ENCODE measurements around the gene SLCO3A1. TPM values are rescaled to one million over a fixed set of nuclear protein-coding genes. Genes with fewer than 3 reads are reported as not detected.

Gene SLCO3A1
- total and polyA plus RNA-seq, 2 donors (not counting 1 experiment from before 2014, with no cell fraction given) = 8.1 to 16.8 TPM

- no peak overlapping the region for H2AFZ ChIP-seq (ENCODE audit: low read length)
- no peaks in the 10 kb centered on the region for H3K79me2 ChIP-seq (ENCODE audit: control insufficient read depth, insufficient read depth, low read length)
- H3K4me1 ChIP-seq (ENCODE audit: control insufficient read depth, extremely low read depth, insufficient read depth, low read length) = no peaks in the 10 kb centered on the region
- no peak overlapping the region for H3K4me2 ChIP-seq (ENCODE audit: extremely low read depth, insufficient read depth, low read length)
- no peak overlapping the region for H3K4me3 ChIP-seq (replicated peaks in 1 of 4; ENCODE audit: control extremely low read depth in 1 of 4, insufficient read depth in 1 of 4, low read depth in 3 of 4, low read length in 4 of 4)
- H3K36me3 ChIP-seq (ENCODE audit: control insufficient read depth, insufficient read depth, low read length) = no peaks in the 10 kb centered on the region
- no peak for TF ChIP-seq EZH2 (IDR thresholded peaks at IDR 0.05; ENCODE audit: low read length, missing control alignments)
- TF ChIP-seq, protein P1, sequence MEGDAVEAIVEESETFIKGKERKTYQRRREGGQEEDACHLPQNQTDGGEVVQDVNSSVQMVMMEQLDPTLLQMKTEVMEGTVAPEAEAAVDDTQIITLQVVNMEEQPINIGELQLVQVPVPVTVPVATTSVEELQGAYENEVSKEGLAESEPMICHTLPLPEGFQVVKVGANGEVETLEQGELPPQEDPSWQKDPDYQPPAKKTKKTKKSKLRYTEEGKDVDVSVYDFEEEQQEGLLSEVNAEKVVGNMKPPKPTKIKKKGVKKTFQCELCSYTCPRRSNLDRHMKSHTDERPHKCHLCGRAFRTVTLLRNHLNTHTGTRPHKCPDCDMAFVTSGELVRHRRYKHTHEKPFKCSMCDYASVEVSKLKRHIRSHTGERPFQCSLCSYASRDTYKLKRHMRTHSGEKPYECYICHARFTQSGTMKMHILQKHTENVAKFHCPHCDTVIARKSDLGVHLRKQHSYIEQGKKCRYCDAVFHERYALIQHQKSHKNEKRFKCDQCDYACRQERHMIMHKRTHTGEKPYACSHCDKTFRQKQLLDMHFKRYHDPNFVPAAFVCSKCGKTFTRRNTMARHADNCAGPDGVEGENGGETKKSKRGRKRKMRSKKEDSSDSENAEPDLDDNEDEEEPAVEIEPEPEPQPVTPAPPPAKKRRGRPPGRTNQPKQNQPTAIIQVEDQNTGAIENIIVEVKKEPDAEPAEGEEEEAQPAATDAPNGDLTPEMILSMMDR (conservative IDR thresholded peaks at IDR 0.05 in 1 of 2, IDR thresholded peaks at IDR 0.05 in 1 of 2; ENCODE audit: low read depth in 1 of 2, low read length in 2 of 2) = no peak
- no peak for DNase-seq (ENCODE audit: low read depth in 2 of 2)
- no peaks in the 10 kb centered on the region for H4K20me1 ChIP-seq (ENCODE audit: control insufficient read depth, extremely low read depth, insufficient read depth, low read length)
- no peak overlapping the region for H3K27ac ChIP-seq (ENCODE audit: insufficient read depth, low read length)
- H3K9me3 ChIP-seq (ENCODE audit: control insufficient read depth, insufficient read depth, low read depth, low read length) = no peaks in the 10 kb centered on the region
- H3K9ac ChIP-seq (ENCODE audit: insufficient read depth, low read length) = no peak overlapping the region
- H3K27me3 ChIP-seq (ENCODE audit: control insufficient read depth, insufficient read depth, low read length) = no peaks in the 10 kb centered on the region
These were observed 36.6 kb upstream of the SLCO3A1 start for GRCh38 chr15:91816942-91817341.

GRCh38 chr15:91821458-91821857 is 32.0 kb upstream of the SLCO3A1 start:
- no peak overlapping the region for H3K27ac ChIP-seq (ENCODE audit: insufficient read depth, low read length)
- no peak for DNase-seq (ENCODE audit: low read depth in 2 of 2)
- no peaks in the 10 kb centered on the region for H3K27me3 ChIP-seq (ENCODE audit: control insufficient read depth, insufficient read depth, low read length)
- no peaks in the 10 kb centered on the region for H3K36me3 ChIP-seq (ENCODE audit: control insufficient read depth, insufficient read depth, low read length)
- H3K4me2 ChIP-seq (ENCODE audit: extremely low read depth, insufficient read depth, low read length) = no peak overlapping the region
- H3K9ac ChIP-seq (ENCODE audit: insufficient read depth, low read length) = no peak overlapping the region
- H3K79me2 ChIP-seq (ENCODE audit: control insufficient read depth, insufficient read depth, low read length) = no peaks in the 10 kb centered on the region
- no peak overlapping the region for H2AFZ ChIP-seq (ENCODE audit: low read length)
- TF ChIP-seq EZH2 (IDR thresholded peaks at IDR 0.05; ENCODE audit: low read length, missing control alignments) = no peak
- H3K4me3 ChIP-seq (replicated peaks in 1 of 4; ENCODE audit: control extremely low read depth in 1 of 4, insufficient read depth in 1 of 4, low read depth in 3 of 4, low read length in 4 of 4) = no peak overlapping the region
- H3K4me1 ChIP-seq (ENCODE audit: control insufficient read depth, extremely low read depth, insufficient read depth, low read length) = no peaks in the 10 kb centered on the region
- H3K9me3 ChIP-seq (ENCODE audit: control insufficient read depth, insufficient read depth, low read depth, low read length) = no peaks in the 10 kb centered on the region
- H4K20me1 ChIP-seq (ENCODE audit: control insufficient read depth, extremely low read depth, insufficient read depth, low read length) = no peaks in the 10 kb centered on the region

DNA sequence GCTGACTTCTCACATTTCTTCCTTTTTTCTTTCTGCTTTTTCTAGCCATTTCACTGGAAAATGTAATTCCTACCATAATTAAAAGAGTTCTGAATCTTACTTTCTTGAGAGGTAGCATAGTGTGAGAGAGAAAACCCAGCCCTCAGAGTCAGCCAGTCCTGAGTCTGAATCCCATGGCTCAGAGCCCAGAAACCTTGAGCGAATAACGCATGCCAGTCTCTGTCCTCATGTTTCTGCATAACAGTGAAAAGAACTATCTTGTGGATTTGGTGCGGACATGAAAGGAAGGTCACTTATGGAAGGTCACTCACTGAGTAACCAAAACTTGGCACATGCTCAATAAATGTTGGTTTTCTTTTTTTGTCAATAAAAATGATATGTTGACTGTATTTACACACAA is 29.3 kb upstream of the SLCO3A1 start:
- TF ChIP-seq, protein P1 (conservative IDR thresholded peaks at IDR 0.05 in 1 of 2, IDR thresholded peaks at IDR 0.05 in 1 of 2; ENCODE audit: low read depth in 1 of 2, low read length in 2 of 2) = no peak
- no peak for TF ChIP-seq EZH2 (IDR thresholded peaks at IDR 0.05; ENCODE audit: low read length, missing control alignments)
- H3K4me1 ChIP-seq (ENCODE audit: control insufficient read depth, extremely low read depth, insufficient read depth, low read length) = no peaks in the 10 kb centered on the region
- H2AFZ ChIP-seq (ENCODE audit: low read length) = no peak overlapping the region
- H3K27ac ChIP-seq (ENCODE audit: insufficient read depth, low read length) = no peak overlapping the region
- no peaks in the 10 kb centered on the region for H4K20me1 ChIP-seq (ENCODE audit: control insufficient read depth, extremely low read depth, insufficient read depth, low read length)
- no peak for DNase-seq (ENCODE audit: low read depth in 2 of 2)
- H3K9ac ChIP-seq (ENCODE audit: insufficient read depth, low read length) = no peak overlapping the region
- no peak overlapping the region for H3K4me2 ChIP-seq (ENCODE audit: extremely low read depth, insufficient read depth, low read length)
- H3K36me3 ChIP-seq (ENCODE audit: control insufficient read depth, insufficient read depth, low read length) = no peaks in the 10 kb centered on the region
- H3K27me3 ChIP-seq (ENCODE audit: control insufficient read depth, insufficient read depth, low read length) = no peaks in the 10 kb centered on the region
- no peaks in the 10 kb centered on the region for H3K79me2 ChIP-seq (ENCODE audit: control insufficient read depth, insufficient read depth, low read length)
- no peak overlapping the region for H3K4me3 ChIP-seq (replicated peaks in 1 of 4; ENCODE audit: control extremely low read depth in 1 of 4, insufficient read depth in 1 of 4, low read depth in 3 of 4, low read length in 4 of 4)
- no peaks in the 10 kb centered on the region for H3K9me3 ChIP-seq (ENCODE audit: control insufficient read depth, insufficient read depth, low read depth, low read length)
